Measurements from ENCODE around the gene KLLN.
"Not testable (repeated sequence)": the region's sequence is repeated elsewhere in the genome, so short reads cannot be mapped to it uniquely, and the experiment has no call there.

Gene KLLN, protein sequence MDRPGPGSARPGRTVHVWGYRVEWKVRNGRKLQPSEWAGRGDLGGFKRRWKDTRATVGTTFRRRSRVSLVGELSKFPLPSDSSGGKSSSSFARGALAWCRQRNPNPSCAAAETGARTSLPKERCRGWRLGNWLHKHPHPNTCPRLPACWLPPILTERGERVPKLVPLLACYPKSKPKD

DNA sequence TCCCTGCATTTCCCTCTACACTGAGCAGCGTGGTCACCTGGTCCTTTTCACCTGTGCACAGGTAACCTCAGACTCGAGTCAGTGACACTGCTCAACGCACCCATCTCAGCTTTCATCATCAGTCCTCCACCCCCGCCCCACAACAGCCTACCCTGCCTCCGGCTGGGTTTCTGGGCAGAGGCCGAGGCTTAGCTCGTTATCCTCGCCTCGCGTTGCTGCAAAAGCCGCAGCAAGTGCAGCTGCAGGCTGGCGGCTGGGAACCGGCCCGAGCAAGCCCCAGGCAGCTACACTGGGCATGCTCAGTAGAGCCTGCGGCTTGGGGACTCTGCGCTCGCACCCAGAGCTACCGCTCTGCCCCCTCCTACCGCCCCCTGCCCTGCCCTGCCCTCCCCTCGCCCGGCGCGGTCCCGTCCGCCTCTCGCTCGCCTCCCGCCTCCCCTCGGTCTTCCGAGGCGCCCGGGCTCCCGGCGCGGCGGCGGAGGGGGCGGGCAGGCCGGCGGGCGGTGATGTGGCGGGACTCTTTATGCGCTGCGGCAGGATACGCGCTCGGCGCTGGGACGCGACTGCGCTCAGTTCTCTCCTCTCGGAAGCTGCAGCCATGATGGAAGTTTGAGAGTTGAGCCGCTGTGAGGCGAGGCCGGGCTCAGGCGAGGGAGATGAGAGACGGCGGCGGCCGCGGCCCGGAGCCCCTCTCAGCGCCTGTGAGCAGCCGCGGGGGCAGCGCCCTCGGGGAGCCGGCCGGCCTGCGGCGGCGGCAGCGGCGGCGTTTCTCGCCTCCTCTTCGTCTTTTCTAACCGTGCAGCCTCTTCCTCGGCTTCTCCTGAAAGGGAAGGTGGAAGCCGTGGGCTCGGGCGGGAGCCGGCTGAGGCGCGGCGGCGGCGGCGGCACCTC, at the start of gene KLLN, which contains the start of gene PTEN:
KLLN (minus strand) TSS at position 481 of the 891 bp plus-strand sequence. CDS start 1,046 bp downstream, outside the sequence.
PTEN (plus strand) TSS at position 573 of the 891 bp plus-strand sequence. CDS start 845 bp downstream, outside the sequence.
- peak; percentile 86 for DNase-seq (ENCODE audit: low spot score)

DNA sequence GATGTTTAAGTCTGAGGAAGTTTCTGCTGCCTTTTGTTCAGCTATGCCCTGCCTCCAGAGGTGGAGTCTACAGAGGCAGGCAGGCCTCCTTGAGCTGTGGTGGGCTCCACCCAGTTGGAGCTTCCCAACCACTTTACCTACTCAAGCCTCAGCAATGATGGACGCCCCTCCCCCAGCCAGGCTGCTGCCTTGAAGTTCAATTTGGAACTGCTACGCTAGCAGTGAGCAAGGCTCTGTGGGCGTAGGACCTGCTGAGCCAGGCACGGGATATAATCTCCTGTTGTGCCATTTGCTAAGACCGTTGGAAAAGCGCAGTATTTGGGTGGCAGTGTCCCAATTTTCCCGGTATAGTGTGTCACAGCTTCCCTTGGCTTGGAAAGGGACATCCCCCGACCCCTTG, 40.1 kb upstream of the KLLN start:
- DNase-seq (ENCODE audit: low spot score), result not testable (repeated sequence)

DNA sequence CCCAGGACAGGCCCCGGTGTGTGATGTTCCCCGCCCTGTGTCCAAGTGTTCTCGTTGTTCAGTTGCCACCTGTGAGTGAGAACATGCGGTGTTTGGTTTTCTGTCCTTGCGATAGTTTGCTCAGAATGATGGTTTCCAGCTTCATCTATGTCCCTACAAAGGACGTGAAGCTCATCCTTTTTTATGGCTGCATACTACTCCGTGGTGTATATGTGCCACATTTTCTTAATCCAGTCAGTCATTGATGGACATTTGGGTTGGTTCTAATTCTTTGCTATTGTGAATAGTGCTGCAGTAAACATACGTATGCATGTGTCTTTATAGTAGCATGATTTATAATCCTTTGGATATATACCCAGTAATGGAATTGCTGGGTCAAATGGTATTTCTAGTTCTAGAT, 34.6 kb upstream of the KLLN start:
- not testable (repeated sequence) for DNase-seq (ENCODE audit: low spot score)

DNA sequence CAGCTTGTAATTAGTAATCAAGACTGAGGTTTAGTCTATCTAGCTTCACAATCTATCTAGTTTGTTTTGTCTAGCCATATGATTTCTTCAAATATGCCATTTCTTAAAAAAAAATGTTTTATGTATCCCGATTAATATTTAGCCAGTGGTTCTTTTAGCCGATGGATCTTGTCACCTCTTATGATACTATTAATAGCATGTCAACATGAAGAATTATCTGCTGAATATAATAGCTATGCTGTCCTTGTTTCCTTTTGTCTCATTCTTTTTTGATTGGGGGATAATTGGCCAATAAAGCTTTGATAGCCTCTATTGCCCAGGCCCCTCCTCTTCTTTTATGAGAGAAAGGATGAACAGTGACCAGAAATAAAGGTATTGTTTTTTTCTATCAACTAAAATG, 32.9 kb upstream of the KLLN start:
- no peak for DNase-seq (ENCODE audit: low spot score)

DNA sequence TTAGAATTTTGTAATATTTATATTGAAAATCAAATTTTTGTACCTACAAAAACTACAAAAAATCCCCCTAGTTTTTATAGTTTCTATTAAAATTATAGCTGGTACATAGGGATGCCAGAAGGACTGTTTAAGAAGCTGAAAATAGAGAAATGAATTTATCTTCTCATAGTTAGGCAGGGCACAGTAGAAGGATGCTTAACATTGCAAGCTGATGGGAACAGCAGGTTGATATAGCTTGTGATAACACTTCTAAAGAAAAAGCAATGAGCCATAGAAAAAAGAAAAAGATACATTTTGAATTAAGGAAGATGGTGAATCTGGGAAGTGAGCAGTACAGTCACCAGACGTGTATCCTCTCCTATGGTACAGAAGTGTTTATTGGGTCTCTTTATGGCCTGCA, 32.1 kb upstream of the KLLN start:
- no peak for DNase-seq (ENCODE audit: low spot score)

DNA sequence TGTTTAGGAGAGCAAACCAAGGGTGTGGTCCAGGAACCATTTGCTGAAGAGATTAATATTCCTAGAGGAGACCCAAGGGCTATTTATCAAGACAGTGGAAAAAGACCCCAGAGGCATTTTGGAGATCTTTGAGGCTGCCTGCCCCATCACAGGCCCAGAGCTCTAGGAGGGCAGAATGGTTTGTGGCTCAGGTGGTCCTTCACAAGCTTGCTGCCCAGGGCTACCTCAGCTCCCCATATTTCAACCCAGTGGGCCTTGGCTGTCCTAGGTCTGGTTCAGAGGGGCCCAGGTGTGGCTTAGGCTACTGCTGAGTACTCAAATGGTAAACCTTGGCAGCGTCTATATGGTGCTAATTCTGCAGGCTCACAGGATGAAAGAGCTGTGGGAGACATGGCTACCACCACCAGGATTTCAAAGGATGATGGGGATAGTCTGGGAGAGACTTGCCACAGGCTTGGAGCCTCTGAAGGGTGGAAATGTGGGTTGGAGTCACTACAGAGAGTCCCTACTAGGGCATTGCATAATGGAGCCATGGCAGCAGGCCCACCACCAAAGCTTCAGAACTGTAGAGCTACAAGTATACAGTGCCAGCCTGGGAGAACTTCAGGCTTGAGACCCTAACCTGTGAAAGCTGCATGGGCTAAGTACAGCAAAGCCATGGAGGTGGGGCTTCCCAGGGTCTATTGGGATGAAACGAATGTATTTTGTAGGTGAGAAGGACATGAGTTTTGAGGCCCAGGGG, 24.4 kb upstream of the KLLN start:
- no peak for DNase-seq (ENCODE audit: low spot score)

DNA sequence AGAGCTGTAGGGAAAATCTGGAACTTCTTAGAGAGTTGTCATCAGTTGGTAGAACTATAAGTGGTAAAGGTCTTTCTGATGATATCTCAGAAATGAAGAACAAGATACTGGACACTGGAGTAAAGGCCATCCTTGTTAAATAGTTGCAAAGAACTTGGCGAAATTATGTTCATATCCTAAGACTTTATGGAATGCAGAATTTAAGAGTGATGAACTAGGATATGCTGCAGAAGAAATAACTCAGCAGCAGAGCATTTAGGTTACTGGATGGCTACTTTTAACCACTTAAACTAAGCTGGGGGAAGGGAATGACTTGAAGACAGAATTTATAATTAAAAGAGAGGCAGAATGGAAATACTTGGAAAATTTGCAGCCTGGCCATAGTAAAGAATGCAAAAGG, 23.8 kb upstream of the KLLN start:
- DNase-seq (ENCODE audit: low spot score), result no peak

DNA sequence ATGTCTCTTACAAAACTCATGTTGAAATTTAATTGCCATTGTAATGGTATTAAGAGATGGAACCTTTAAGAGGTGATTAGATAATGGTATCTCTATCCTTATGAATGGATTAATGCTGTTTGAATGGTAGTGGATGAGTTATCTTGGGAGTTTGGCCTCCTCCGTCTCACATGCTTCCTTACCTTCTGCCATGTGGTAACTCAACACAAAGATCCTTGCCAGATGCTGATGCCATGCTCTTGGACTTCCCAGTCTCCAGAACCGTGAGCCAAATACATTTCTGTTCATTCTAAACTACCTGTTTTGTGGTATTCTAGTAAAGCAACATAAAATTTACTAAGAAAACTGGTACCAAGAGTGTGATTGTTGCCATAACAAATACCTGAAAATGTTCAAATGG, 23.3 kb upstream of the KLLN start:
- no peak for DNase-seq (ENCODE audit: low spot score)

DNA sequence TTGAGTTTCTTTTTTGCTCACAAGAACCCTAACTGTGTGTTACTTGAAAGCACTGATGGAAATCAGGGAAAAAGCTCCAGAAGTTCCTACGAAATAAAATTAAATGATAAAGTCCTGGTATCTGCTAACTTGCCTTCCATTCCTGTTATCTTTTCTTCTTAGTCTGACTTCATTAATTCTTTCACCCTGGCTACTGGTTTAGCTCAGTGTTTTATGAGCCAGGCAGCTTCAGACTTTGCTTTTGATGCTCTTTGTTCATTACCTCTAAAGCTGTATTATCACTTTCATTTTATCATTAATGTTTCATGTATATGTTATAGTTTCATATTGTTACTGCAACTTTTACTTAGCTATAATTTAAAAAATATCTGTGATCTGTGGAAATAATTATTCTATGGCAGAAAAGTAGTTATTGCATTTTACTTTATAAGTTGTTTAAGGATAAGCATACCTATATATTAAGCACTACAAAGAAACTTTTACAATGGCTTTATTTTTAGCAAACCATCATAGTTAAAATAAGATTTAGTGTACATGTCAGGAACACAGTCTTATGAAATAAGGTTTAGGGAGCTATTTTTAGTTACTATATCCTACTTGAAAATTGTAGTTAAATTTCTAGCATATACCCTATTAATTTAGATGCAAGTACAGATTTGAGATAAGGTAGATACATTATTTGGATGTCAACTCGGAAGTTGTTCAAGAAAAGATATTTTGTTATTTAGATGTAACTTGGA, 19.4 kb upstream of the KLLN start:
- DNase-seq (ENCODE audit: low spot score), result no peak

DNA sequence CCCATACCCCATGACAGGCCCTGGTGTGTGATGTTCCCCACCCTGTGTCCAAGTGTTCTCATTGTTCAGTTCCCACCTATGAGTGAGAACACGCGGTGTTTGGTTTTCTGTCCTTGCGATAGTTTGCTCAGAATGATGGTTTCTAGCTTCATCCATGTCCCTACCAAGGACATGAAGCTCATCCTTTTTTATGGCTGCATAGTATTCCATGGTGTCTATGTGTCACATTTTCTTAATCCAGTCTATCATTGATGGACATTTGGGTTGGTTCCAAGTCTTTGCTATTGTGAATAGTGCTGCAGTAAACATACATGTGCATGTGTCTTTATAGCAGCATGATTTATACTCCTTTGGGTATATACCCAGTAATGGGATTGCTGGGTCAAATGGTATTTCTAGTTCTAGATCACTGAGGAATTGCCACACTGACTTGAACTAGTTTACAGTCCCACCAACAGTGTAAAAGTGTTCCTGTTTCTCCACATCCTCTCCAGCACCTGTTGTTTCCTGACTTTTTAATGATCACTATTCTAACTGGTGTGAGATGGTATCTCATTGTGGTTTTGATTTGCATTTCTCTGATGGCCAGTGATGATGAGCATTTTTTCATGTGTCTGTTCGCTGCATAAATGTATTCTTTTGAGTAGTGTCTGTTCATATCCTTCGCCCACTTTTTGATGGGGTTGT, 18.2 kb upstream of the KLLN start:
- DNase-seq (ENCODE audit: low spot score), result not testable (repeated sequence)

DNA sequence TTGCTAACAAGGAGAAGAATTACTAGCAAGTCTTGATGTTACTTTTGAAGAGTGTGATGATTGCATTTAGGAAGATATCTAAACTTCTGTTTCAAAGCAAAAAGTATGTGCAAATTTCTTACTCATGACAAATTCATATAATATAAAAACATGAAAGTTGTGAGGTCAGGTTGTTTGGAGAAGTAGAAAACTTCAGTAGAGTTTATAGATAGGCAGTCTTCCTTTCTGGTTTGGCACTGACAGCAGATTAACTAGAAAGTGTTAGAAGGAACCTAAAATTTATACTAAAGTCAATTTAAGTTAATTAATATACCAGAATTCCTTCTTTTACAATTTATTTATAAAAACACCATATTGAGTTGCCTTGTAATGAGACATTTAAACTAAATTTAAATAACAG, 17.0 kb upstream of the KLLN start:
- no peak for DNase-seq (ENCODE audit: low spot score)

DNA sequence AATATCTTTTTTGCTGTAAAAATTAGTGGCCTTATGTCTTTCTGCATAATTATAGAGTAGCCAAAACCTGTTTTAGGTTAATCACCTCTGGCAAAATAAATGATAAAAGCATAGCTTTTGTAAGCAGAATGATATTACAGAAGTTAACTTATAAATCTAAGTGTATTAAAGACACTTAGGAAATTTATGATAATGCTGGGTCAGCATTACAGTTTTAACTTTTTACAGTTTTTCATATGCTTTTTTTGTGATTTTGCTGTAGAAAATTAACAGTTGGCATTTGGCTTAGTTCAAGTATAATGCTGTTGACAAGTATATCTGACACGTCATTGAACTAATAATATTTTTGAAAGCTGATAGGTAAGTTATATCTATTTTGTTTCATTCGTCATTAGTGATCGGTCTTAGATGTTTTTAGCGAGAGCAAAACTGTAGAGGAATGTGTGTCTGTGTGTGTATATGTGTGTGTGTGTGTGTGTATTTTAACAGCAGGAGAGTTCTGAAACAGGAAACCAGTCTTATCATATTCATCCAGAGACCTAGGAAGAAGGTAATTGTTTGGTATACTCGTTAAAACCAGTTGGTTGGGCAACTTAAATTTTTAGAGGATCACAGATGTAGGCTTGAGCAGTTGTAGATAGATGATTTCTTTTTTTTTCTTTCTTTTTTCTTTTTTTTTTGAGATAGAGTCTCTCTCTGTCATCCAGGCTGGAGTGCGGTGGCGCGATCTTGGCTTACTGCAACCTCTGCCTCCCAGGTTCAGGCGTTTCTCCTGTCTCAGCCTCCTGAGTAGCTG, 15.5 kb upstream of the KLLN start:
- no peak for DNase-seq (ENCODE audit: low spot score)

DNA sequence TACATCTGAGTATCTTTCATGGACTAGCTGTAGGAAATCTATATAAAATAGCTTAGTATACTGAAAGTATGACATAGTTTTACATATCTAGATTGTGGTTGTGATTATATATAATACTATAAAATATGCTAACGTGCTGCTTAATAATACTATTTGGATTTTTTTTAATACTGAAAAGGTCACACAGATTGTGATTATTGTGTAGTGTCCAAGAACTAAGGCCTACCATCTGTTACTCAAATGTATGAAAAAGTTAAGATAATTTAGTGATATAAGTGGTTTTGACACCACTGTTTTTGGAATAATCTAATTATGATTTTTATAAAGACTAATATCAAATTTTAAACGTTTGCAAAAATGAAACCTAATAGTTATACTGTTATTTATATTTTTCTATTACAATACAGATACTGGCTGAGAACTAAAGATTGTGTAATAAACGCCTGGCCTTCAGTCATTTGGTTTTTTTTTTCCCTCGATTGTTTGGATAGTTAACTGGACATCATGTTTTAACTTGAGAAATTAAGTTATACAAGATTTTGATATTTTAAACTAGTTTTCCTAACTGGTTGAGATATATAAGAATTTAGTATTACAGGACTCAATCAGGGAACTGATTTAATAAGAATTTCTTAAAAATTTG, 12.7 kb upstream of the KLLN start:
- DNase-seq (ENCODE audit: low spot score), result peak; percentile 58

DNA sequence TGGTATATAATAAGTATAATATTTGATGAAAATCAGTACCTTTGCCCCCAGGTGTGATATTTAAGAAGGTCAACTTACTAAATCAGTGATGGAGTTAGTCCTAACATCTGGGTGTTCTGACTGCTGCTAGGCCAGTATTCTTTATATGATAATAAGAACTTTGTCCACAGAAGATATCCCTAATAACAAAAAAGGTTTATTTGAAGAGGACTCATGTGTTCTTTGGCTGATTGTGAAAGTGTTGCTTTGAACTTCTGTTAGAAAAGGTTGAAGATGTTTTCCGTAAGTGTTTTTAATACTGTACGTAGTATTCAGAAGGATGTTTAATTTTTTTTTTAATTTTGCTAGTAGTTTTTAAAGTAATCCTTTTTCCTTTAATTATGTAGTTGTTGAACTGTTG, 10.3 kb upstream of the KLLN start:
- DNase-seq (ENCODE audit: low spot score), result no peak

DNA sequence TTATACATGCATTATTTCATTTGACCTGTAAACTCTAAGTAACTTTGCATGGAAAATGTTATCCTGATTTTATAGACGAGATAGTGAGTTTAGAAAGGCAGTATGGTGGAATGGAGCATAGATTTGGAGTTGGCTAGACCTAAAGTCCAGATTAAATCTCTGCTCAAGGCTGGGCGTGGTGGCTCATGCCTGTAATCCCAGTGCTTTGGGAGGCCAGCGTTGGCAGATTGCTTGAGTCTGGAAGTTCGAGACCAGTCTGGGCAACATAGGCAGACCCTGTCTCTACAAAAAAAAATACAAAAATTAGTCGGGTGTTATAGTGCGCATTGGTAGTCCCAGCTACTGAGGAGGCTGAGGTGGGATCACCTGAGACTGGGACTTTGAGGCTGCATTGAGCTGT, 9.5 kb upstream of the KLLN start:
- DNase-seq (ENCODE audit: low spot score), result no peak

DNA sequence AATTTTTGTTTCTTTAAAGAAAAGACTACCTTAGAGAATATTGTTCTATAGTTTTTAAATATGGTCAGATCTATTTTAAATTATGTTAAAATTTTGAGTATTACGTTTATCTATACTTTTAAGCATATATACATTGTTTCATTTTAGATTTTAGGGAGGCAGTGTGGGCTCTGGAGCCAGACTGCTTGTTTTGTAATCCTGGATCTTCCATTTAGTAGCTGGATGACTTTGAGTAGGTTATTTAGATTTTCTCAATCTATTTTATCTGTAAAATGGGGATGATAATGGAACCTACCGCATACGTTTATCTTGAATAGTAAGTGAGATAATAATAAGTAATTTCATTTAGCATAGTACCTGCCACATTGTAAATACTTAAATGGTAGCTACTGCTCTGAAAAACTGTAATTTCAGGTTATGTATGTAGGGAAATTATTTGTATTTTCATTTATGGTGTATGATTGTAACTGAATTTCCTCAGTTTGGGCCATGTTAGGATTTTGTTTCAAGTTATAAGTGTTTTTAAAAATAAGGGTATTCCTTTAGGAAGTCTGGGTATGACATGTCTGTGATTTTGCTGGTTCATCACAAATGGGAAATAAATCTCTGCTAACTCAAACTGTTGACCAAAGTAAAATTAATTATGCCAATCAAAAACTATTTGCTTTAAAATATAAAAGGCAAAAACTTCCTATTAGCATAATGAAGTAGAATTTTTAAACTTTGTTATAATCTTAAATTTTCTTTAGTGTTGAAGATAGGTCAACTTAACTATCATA, 6.6 kb upstream of the KLLN start:
- DNase-seq (ENCODE audit: low spot score), result no peak

DNA sequence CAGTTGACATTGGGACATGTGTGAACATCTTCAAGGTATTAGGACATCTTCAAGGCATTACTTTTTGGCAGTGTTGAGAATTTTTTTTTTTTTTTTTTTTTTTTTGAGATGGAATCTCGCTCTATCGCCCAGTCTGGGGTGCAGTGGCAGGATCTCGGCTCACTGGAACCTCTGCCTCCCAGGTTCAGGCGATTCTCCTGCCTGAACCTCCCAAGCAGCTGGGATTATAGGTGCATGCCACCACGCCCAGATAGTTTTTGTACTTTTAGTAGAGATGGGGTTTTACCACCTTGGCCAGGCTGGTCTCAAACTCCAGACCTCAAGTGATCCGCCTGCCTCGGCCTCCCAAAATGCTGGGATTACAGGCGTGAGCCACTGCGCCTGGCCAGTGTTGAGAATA, 5.8 kb upstream of the KLLN start:
- not testable (repeated sequence) for DNase-seq (ENCODE audit: low spot score)

DNA sequence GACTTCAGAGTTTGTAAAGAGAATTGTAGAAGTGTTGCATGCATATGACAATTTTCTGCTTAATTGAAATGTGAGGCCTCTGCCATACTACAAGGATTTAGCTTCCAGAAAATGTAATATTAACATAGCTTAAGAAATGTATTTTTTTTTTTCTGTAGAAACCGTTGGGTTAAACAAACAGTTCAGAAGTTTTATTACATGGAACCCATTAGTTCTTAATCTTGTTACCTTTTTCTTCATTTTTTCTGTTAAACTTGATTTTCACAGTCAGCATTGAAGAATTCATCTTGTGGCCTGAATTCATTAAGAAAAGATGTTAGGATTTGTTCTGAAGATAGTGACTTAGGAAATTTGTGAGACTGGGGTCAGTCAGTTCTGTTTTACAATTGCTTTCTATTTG, 4.9 kb upstream of the KLLN start:
- no peak for DNase-seq (ENCODE audit: low spot score)

DNA sequence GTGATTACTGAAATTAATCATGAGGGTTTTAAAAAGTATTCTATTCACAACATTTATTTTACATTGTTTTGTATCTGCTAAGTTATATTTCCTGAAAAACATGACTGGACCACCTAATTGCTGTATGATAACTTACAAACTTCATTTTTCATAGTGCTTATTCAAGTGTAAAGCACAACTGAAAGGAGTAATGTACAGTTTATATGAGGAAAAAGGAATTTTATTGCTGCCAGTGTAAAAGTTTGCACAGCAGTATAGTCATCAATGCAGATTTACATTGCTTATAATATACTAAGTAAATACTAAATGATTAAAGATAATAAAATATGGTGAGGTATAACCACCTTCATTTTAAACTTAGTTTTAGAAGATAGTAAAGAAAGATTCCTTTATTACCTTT, 4.1 kb upstream of the KLLN start:
- no peak for DNase-seq (ENCODE audit: low spot score)
